NCI-H510A (cell line): Measurements from ENCODE around the gene ZNF124.
"Not testable (repeated sequence)": the region's sequence is repeated elsewhere in the genome, so short reads cannot be mapped to it uniquely, and the experiment has no call there.

Source experiments
- DNase-seq: peaks from one replicate; lab custom pipeline; 2025; lab: John Stamatoyannopoulos, UW

ZNF124 gene

DNA sequence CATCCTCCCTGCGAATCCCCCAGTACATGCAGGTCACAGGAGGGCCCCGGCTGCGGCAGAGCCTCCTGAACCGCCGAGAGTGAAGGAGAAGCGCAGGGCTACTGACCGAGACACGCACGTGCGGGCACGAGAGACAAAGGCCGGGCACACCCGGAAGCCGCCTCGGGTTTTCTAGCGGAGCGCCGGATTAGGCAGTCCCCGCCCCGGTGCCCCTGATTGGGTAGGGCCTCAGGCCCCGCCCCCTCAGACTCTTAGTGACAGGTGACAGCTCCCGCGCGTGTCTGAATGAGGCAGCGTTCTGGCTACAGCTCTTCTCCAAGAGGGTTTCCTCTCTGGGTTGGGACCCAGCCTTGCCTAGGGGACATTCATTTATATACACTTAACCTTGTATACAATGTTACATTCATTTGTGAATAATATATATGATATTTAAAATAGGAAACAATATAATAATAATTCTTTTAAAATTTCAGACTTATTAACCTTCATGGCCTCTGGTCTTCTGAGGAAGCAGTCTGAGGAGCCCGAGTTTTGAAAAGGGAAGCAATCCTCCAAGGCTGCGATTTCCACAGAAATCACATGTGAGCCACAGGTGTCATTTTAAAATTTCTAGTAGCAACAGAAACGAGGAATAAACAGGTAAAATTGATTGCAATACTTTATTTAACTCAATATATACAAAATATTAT lies at the start of gene ZNF124:
TSS of gene ZNF124 (minus strand) at position 146 of the 689 bp plus-strand sequence. CDS start at position 3, 143 bp downstream.
- DNase-seq = not testable (repeated sequence)

DNA sequence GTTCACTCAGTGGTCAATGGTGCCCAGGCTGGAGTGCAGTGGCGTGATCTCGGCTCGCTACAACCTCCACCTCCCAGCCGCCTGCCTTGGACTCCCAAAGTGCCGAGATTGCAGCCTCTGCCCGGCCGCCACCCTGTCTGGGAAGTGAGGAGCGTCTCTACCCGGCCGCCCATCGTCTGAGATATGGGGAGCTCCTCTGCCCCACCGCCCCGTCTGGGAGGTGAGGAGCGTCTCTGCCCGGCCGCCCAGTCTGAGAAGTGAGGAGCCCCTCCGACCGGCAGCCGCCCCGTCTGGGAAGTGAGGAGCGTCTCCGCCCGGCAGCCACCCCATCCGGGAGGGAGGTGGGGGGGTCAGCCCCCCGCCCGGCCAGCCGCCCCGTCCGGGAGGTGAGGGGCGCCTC lies 48.5 kb upstream of the ZNF124 start:
- not testable (repeated sequence) for DNase-seq

DNA sequence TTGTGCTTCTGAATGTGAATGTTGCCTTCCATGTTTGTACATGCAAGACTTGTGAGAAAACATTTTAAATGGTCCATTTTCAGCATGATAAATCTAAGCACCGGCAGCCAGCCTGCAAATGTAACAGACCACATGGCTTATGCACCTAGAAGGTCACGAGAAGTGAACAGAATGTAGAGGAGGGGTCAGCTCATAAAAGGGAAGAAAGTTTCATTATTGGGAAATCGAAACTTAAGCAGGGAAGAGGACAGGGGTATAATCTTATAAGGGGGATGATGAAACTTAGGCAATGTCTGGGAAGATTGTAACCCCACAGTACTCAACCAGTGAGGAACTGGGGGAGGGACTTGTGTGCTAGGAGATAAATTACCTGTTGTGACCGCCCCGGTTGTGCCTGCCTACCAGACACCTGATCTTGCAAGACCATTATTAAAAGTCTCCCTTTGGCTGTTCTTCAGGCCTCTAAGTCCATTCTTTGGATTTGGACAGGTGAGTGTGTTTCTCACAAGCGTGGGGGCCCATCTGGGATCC lies 46.4 kb upstream of the ZNF124 start:
- DNase-seq = no peak

DNA sequence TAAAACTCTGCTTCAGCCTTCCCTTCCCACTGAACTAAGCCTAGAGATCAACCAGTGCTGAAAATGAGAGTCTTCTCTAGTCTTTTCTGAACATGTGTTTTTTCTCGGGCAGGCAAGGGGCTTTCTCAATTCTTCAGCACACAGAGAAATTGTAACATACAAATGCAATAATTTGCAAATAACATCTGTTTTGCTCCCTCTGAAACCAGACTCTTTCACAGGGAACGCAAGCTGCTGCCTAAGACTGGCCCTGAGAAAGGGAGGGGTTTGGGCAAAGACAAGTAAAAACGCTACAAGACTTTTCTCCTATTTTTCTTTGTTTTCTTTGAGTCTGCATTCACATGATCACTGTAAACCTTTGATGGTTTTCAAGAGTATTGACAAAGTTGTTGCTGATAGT lies 44.4 kb upstream of the ZNF124 start:
- no peak for DNase-seq

DNA sequence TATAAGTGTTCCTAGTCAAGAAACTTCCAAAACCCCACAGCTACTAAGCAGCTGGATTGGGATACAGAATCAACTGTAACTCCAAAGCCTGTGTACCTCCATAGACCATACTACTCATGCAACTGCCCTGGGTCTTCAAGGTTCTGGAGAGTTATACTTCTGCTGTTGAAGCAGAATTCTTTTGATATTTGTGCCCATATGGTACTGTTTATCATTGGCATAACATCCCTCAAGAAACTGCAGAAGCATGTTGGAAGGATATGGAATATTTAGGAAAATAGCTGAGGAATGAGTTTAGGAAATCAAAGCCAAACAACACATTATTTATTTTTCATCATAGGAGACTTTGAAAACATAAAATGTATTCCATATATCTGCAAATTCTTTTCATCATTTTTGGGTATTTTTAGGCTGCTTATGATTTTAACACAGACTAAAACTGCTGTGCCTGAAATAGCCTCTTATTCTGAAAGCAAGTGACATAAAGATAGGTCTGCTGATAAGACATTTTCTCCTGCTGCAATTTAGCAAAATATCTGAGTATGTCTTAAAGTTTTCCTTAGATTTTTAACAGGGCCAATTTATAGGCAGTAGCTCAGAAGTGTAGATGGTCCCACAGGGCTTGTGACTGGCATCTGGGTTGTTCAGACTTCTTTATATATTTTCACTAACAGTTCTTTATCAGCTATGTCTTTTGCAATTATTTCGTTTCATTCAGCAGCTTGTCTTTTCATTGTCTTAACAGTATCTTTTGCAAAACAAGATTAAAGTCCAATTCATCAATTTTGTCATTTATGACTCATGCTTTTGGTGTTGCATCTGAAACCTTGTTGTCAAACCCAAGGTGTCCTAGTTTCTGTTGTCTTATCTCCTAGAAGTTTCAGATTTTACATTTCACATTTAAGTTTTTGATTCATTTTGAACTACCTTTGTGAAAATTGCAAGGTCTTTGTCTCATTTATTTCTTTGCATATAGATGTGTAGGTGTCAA lies 41.1 kb upstream of the ZNF124 start:
- no peak for DNase-seq

DNA sequence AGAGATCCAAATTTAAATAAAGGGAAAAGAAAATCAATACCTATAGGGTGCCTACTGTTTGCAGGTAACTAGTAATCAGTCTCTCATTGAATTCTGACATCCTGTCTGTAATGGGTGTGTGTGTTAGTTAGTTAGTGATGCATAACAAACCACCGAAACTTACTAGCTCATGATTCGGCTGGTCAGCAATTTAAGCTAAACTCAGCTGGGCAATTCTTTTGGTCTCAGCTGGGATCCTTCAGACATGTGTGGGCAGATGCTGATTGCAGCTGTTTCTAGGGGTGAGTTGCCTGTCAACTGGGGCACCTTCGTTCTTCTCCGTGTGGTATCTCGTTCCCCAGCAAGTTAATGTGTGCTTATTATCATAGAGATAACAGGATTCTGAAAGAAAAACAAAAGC lies 40.2 kb upstream of the ZNF124 start:
- DNase-seq = no peak

DNA sequence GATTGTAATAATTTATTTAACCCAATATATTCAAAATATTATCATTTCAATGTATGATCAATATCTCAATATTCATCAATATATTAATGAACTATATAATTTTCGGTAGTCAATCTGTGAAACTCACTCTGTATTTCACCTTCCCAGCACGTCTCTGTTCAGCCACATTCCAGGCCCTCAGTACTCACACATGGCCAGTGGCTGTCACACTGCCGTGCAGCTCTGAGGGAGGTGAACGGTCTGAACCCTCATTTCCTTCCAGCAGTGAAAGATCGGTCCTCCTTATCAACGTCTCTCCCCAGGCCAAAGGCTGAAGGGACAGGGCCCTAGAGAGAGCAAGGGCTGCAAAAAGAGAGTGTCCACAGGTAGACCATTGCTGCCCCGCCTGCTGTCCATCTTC lies 39.5 kb upstream of the ZNF124 start:
- no peak for DNase-seq

DNA sequence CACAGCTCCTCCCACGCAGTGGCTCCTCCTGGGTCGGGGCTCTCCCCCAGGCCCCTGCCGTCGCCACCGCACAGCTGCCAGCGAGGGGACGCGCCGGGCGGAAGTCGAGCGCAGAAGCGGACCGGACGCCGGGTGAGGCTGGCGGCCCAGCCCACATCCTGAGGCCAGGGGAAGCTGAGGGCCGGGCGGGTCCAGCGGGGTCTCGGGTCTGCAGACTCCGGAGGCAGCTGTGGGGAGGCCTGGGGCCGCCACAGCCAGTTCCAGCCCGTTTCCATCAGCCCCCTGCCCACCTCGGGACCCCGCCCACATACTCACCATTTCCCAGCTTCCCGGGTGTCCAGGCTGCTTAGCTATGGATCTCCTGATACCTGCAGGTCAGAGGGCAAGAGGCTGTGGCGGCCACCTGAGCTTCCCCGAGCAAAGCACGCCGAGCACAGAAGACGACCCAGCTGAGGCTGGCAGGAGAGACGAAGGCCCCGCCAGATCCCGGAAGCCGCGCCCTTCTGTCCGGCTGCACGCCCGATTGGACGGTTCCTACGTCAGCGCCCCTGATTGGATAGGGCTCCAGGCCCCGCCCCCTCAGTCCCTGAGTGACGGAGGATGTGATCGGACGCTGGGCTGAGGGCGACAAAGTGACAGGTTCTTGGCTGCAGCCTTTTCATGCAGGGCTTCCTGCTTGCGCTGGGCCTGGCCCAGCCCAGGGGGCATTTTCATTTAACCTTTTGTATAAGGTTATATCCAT lies 38.7 kb upstream of the ZNF124 start:
- DNase-seq = peak; percentile 88

DNA sequence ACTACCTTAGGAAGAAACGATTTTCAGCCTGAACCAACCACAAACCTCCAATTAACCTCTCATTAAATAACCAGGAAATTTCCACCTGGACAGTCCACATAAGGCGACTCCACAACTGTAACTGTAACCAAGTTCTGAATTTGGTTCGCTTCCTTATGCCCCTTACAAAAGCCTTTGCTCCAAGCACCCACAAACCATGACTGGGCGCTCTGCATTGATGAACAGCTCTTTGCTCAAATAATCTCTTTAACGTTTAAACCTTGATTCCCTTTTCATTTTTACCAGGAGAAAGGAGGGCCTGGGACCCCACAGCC lies 38.2 kb upstream of the ZNF124 start:
- DNase-seq = no peak

DNA sequence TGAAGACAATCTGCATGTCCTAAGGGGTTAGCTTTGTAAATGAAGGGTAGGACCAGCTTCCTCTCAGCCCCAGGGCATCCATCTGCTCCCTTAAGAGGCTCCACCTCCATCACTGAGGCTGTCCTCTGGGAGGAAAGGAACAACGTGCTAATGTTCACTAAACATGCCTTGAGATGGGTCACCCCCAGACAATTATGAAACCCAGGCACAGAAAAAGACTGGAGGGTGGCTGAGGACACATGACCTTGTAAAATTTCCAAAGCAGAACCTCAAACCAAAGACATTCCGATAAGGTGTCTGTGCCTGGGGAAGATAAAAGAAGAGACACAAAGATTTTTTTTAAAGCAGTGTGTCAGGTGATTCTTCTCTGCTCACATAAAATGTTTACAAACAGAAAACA lies 37.6 kb upstream of the ZNF124 start:
- DNase-seq = no peak

DNA sequence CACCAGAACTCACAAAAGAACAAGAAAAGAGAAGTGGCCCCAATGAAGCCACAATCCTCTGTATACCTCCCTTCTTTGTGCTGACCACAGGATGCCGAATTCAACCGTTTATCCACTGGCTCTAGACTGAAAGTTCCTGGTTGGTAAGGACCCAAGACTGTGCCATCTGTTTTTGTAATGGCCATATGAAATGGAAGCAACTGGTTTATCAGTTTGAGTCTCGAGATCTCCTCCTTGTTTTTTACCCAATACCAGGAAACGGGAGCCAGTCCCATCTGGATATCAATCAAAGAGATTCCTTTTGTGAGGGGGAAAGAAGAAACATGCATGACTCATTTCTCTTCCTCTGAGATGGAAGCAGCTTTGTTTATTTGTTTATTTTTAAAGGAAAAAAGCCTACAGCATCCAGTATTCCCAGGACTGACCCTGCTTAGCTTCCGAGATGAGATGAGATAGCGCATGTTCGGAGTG lies 32.4 kb upstream of the ZNF124 start:
- DNase-seq = no peak

DNA sequence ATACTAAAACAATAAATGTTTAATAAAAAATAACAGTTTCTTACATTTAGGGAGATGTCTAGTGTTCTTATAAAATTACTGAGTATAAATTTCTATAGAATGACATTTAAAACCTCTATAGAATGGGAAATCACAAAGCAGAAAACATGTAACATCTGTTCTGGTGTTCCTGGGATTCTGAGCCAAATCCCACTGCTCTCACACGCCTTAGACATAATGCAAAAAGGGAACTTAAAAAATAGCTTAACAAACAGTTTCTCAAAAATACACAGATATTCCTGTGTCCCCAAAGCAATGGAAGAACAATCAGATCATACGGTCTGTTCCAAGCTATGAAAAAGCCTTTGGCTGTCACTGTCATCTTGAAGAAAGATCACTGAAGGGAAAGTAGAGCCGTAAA lies 27.0 kb upstream of the ZNF124 start:
- no peak for DNase-seq

DNA sequence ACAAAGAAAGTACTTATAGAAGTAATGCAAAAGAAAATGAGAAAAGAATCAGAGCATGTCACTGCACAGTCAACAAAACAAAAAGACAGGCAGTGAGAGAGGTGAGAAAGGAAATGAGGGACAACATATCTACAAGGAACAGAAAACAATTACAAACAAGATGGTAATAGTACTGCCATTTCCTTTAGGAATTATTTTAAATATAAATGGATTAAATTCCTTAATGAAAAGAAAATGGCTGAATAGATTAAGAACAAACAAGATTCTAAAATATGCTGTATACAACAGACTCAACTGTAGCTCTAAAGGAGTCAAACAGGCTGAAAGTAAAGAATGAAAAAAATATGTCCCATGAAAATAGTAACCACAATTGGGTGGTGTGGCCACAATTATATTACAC lies 22.1 kb upstream of the ZNF124 start:
- no peak for DNase-seq

DNA sequence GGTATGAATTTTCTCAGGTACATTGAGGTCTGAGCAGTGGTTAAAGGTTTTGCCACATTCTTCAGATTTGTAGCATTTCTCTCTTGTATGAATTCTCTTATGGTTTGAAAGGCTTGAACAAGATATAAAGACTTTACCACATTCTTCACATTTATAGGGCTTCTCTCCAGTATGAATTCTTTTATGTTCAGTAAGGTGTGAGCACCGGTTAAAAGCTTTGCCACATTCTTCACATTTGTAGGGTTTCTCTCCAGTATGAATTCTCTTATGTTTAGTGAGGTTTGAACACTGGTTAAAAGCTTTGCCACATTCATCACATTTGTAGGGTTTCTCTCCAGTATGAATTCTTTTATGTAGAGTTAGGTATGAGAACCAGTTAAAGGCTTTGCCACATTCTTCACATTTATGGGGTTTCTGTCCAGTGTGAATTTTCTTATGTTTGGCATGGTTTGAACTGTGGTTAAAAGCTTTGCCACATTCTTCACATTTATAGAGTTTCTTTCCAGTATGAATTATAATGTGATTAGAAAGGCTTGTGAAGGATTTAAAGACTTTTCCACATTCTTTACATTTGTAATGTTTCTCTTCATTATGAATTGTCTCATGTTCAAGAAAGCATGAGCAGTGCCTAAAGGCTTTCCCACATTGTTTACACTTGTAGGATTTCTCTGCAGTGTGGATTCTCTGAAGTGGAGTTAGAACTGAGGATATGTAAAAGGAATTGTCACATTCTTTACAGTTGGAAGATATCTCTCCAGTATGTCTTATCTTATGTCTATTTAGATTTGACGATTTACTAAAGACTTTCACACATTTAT lies 18.4 kb upstream of the ZNF124 start:
- no peak for DNase-seq

DNA sequence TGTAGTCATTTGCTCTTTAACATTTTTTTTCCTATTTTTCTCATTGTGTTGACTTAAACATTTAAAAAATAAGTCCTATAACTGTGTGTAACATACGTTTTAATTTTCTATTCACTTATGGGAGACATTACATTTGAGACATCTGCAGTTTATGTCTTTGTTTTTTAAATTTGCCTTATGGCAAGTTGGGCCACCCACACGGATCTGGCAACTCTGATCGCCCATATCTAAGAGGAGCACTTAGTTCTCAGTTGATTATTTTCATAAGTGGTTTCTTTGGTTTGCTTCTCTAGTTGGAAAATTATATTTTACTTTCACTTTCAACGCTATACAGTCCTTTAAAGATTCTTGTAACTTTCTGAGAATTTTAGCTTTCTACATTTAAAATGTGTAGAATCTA lies 13.8 kb upstream of the ZNF124 start:
- DNase-seq = no peak

DNA sequence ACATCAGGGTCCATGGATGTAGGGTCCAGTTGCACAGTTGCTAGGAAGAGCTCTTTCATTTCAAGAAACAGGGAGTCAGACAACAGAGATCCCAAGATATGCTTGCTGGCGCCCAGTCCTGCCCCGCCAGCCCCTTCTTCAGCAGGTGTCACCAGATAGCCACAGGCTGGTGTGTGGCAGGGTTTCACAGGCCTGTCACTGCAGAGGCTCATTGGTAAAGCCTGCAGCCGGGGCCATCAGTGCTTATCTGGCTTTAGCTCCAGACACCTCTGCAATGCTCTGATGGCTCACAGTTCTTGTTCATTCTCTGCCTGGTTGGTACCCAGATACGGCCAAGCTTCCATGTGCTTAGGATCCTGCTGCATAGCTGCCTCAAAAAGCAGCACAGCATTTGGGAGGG lies 12.4 kb upstream of the ZNF124 start:
- DNase-seq = no peak

DNA sequence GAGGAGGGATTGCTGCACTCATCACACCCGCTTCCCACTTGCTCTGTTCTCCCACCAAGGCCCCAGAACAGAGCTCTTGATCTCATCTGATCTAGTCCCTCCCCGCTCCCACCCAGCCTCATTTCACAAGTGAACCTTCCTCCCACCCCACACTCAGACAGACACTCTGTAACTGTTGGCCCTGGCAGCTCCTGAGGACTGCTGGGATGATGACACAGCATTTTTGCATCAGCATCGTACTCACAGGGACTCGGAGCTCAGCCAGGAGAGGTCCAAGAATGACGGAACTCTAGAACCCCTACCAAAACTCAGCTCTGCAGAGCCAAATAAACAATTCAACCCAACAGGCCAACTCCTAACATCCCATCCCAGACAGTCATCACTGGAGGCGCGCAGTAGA lies 11.2 kb upstream of the ZNF124 start:
- no peak for DNase-seq

DNA sequence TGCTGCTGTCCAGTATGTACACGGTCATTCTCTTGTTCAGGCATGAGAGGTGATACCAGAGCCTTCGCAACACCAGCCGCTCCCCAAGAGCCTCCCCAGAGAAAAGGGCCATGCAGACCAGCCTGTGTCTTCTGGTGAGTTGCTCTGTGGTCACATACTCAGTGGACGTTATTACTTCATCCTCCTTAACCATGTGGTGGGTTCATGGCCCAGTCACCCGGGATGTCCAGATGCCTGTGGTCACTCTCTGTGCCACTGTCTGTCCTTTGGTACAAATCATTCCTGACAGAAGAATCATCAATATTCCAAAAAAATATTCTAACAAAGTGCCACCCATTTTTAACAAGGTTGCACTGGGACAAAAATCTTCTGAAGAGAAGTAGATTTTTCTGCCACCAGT lies 8.8 kb upstream of the ZNF124 start:
- no peak for DNase-seq

DNA sequence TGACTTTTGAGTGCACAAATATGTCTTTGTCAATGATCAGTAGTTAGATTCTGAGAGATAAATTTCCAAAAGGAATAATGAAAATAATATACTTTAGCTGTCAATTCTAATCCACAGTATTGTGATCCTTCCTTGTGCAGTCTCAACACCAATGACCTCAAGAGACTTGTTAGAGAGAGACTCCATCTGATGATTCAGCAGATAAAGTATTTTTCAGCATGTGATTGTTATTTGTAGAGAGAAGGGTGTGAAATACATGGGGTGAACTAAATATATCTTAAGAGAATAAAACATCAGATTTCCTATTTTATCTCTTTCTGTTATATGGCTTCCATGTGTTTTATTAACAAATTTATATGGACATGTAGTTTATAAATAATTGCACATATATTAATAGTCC lies 5.9 kb upstream of the ZNF124 start:
- DNase-seq = no peak

DNA sequence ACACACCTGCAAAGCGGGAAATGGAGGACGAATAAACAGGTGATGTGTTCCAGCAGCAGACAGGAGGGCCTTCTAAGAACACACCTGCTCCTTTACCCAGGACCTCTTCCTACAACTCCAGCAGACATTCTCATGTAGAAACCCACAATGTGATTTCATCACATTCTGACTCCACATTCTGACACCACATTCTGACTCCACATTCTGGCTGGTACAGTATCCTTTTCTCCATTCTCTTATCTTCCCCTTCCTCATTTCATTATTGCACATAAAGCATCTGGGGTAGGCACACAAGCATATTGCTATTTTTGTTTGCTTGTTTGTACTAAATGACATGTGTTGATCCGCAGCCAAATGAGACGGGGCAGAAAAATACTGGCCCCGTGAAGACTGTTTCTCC lies 3.6 kb upstream of the ZNF124 start:
- no peak for DNase-seq

DNA sequence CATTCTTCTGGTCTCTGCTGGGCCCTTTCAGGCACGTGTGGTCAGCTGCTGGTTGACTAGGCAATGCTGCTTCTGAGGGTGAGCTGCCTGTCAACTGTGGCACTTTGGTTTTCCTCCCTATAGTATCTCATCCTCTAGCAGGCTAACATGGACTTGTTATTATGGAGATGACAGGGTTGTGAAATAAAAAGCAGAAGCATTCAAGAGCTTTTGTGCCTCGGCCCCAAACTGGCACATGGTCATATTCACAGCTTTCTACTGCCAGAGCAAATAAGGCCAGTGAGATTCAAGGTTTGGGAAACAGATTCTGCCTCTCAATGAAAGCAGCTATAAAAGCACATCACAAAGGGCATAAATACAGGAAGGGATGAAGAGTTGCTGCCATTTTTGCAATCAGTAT lies 1.6 kb upstream of the ZNF124 start:
- no peak for DNase-seq

DNA sequence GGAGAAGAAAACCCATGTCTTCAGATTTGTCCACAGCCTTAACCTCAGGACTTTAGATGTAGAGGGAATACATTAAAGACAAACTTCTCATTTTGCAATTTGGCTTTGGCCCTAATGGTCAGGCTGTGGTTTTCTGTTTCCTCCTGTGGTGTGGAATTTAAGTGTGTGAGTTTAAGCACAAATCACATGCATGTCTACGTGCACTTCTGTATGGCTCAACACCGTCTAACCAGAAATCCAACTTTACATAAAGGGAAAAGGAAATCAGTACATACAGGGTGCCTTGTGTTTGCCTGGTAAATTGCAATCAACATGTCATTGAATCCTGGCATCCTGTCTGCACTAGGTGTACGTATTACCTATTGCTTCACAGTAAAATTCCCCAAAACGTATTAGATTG lies 1.2 kb upstream of the ZNF124 start:
- no peak for DNase-seq
